WTC11 (cell line): Measurements from ENCODE around the gene ALOX15B. TPM values are rescaled to one million over a fixed set of nuclear protein-coding genes. Genes with fewer than 3 reads are reported as not detected.

ENCODE experiments used
- CBFB ChIP-seq: sonication (generic); formaldehyde crosslinking; IDR thresholded peaks from 2 replicates; pipeline ENCODE4 v1.8.1; 2022; ENCODE audit warnings: mild to moderate bottlenecking, low read depth, missing genetic modification reagents
- ETV6 ChIP-seq: sonication (generic); formaldehyde crosslinking; IDR thresholded peaks from 2 replicates; pipeline ENCODE4 v1.8.1; 2022; ENCODE audit warnings: mild to moderate bottlenecking, missing genetic modification reagents
- GTF2I ChIP-seq: fragments of 250-450 bp; sonication (Bioruptor Pico); conservative IDR thresholded peaks from 2 replicates; pipeline ENCODE4 v1.4.0; 2021; ENCODE audit warnings: mild to moderate bottlenecking
- IRF2 ChIP-seq: sonication (generic); formaldehyde crosslinking; IDR thresholded peaks from 2 replicates; pipeline ENCODE4 v1.8.0; 2022; ENCODE audit warnings: low read depth, missing genetic modification reagents, borderline replicate concordance
- NFE2L1 ChIP-seq: sonication (generic); formaldehyde crosslinking; IDR thresholded peaks from 2 replicates; pipeline ENCODE4 v1.8.1; 2023; ENCODE audit warnings: missing genetic modification reagents
- NR3C1 ChIP-seq: sonication (generic); formaldehyde crosslinking; conservative IDR thresholded peaks from 2 replicates; pipeline ENCODE4 v1.8.1; 2023; ENCODE audit warnings: low read depth, mild to moderate bottlenecking, missing genetic modification reagents
- SMAD4 ChIP-seq: sonication (generic); formaldehyde crosslinking; IDR thresholded peaks from 2 replicates; pipeline ENCODE4 v1.8.0; 2022; ENCODE audit warnings: mild to moderate bottlenecking, missing genetic modification reagents
- SP1 ChIP-seq: sonication (generic); formaldehyde crosslinking; conservative IDR thresholded peaks from 2 replicates; pipeline ENCODE4 v1.8.1; 2022; ENCODE audit warnings: missing genetic modification reagents
- TCF7 ChIP-seq: sonication (generic); formaldehyde crosslinking; IDR thresholded peaks from 2 replicates; pipeline ENCODE4 v1.8.0; 2022; ENCODE audit warnings: mild to moderate bottlenecking, low read depth, missing genetic modification reagents, moderate library complexity
- TEAD4 ChIP-seq: sonication (generic); formaldehyde crosslinking; IDR thresholded peaks from 2 replicates; pipeline ENCODE4 v1.8.0; 2022; ENCODE audit warnings: mild to moderate bottlenecking, missing genetic modification reagents
- TP53 ChIP-seq: sonication (generic); formaldehyde crosslinking; IDR thresholded peaks from 2 replicates; pipeline ENCODE4 v1.8.1; 2023; ENCODE audit warnings: mild to moderate bottlenecking, missing genetic modification reagents
- ZBTB21 ChIP-seq: sonication (generic); formaldehyde crosslinking; IDR thresholded peaks from 2 replicates; pipeline ENCODE4 v1.8.1; 2023; ENCODE audit warnings: mild to moderate bottlenecking, missing genetic modification reagents, borderline replicate concordance
- ZNF138 ChIP-seq: sonication (generic); formaldehyde crosslinking; conservative IDR thresholded peaks from 2 replicates; pipeline ENCODE4 v1.8.1; 2022; ENCODE audit warnings: mild to moderate bottlenecking, moderate library complexity, missing genetic modification reagents
- ZNF416 ChIP-seq: fragments of 250-450 bp; sonication (Bioruptor Pico); IDR thresholded peaks from 2 replicates; pipeline ENCODE4 v1.9.0; 2021; ENCODE audit warnings: mild to moderate bottlenecking, inconsistent platforms
- total RNA-seq: library from RNA; stranded (reverse); gene quantifications from 3 replicates; pipeline ENCODE4 v1.2.3, GENCODE V29; 2021
- TF ChIP-seq, protein P1 (sequence below): sonication (generic); formaldehyde crosslinking; IDR thresholded peaks from 2 replicates; pipeline ENCODE4 v1.8.0; 2022; ENCODE audit warnings: mild to moderate bottlenecking, missing genetic modification reagents
- TF ChIP-seq, protein P2 (sequence below): sonication (generic); formaldehyde crosslinking; IDR thresholded peaks from 2 replicates; pipeline ENCODE4 v1.8.0; 2022; ENCODE audit warnings: mild to moderate bottlenecking, missing genetic modification reagents
- TF ChIP-seq, protein P3 (sequence below): sonication (generic); formaldehyde crosslinking; IDR thresholded peaks from 2 replicates; pipeline ENCODE4 v1.8.1; 2022; ENCODE audit warnings: mild to moderate bottlenecking, moderate library complexity, missing genetic modification reagents
- TF ChIP-seq, protein P4 (sequence below): sonication (generic); formaldehyde crosslinking; IDR thresholded peaks from 2 replicates; pipeline ENCODE4 v1.8.0; 2022; ENCODE audit warnings: mild to moderate bottlenecking, missing genetic modification reagents
- TF ChIP-seq, protein P5 (sequence below): fragments of 250-450 bp; sonication (Bioruptor Pico); IDR thresholded peaks from 2 replicates; pipeline ENCODE4 v1.9.0; 2021; ENCODE audit warnings: mild to moderate bottlenecking, borderline replicate concordance
- TF ChIP-seq, protein P6 (sequence below): sonication (generic); formaldehyde crosslinking; IDR thresholded peaks from 2 replicates; pipeline ENCODE4 v1.8.1; 2022; ENCODE audit warnings: low read depth, mild to moderate bottlenecking, moderate library complexity, missing genetic modification reagents, borderline replicate concordance
- TF ChIP-seq, protein P7 (sequence below): sonication (generic); formaldehyde crosslinking; IDR thresholded peaks from 2 replicates; pipeline ENCODE4 v1.8.1; 2023; ENCODE audit warnings: mild to moderate bottlenecking, missing genetic modification reagents, moderate library complexity
- TF ChIP-seq, protein P8 (sequence below): fragments of 250-450 bp; sonication (Bioruptor Pico); IDR thresholded peaks from 2 replicates; pipeline ENCODE4 v1.9.0; 2021; ENCODE audit warnings: mild to moderate bottlenecking

Gene ALOX15B
- total RNA-seq, 1 experiment from 2014 or later: 0.22 TPM

DNA sequence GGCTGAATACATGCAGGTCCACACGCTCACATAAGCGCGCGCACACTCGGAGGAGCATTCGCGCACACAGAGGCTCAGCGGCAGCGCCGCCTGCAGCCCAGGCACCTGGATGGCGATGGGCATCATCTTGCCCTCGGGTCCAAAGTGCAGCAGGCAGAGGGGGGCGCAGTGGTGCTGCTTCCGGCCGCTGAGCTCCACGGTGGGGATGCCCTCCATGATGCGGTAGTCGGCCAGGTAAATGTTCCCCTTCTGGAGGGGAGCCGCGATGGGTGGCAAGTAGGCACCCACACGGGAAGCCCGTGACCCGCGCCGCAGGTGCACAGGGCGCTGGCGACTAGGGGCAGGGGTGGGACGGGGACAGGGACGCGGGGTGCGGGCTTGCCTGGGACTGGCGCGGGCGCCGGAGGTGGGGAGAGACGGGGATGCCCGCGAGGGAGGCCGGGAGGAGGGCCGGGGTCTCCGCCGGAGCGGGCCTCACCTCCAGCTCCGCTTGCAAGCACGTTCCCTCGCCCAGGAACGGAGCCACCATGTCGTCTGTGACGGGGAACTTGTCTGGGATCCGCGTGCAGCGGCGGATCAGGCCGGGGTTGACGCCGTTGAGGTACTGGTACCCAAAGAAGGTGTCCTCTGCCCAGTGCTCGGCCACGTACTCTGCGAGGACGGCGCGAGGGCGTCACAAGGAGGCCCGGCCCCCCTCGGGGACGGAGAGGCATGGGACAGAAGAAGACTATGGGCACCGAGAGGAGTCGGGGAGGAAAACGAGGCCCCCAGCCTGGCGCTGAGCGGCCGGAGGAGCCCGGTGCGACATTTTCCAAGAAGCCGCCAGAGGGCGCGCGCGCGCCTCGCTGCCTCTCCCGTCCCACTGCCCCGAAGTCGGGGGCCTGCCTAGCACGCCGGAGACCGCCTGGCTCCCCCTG lies 40.7 kb downstream of the ALOX15B start (continued):
- TF ChIP-seq, protein P1, sequence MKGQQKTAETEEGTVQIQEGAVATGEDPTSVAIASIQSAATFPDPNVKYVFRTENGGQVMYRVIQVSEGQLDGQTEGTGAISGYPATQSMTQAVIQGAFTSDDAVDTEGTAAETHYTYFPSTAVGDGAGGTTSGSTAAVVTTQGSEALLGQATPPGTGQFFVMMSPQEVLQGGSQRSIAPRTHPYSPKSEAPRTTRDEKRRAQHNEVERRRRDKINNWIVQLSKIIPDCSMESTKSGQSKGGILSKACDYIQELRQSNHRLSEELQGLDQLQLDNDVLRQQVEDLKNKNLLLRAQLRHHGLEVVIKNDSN: 0 out of 2 replicates have a peak, but pooled peaks have one; percentile 31
- TF ChIP-seq ETV6 (0 out of 2 replicates have a peak, but pooled peaks have one; percentile 62), TEAD4 (CRISPR knock-in tag) (no peak), ZNF416 (CRISPR knock-in tag) (peak; percentile 98), NR3C1 (CRISPR knock-in tag) (no peak), SP1 (CRISPR knock-in tag) (peak; percentile 72), ZBTB21 (CRISPR knock-in tag) (peak; percentile 90), GTF2I (CRISPR knock-in tag) (no peak), TP53 (CRISPR knock-in tag) (0 out of 2 replicates have a peak, but pooled peaks have one; percentile 49), ZNF138 (CRISPR knock-in tag) (0 out of 2 replicates have a peak, but pooled peaks have one; percentile 49), TCF7 (0 out of 2 replicates have a peak, but pooled peaks have one; percentile 74), CBFB (CRISPR knock-in tag) (peak; percentile 52; the same call in 1 of the 2 replicates), IRF2 (CRISPR knock-in tag) (0 out of 2 replicates have a peak, but pooled peaks have one; percentile 25), NFE2L1 (CRISPR knock-in tag) (no peak), SMAD4 (CRISPR knock-in tag) (no peak)
- TF ChIP-seq, protein P2, sequence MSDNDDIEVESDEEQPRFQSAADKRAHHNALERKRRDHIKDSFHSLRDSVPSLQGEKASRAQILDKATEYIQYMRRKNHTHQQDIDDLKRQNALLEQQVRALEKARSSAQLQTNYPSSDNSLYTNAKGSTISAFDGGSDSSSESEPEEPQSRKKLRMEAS (CRISPR knock-in tag): peak; percentile 71
- TF ChIP-seq, protein P3, sequence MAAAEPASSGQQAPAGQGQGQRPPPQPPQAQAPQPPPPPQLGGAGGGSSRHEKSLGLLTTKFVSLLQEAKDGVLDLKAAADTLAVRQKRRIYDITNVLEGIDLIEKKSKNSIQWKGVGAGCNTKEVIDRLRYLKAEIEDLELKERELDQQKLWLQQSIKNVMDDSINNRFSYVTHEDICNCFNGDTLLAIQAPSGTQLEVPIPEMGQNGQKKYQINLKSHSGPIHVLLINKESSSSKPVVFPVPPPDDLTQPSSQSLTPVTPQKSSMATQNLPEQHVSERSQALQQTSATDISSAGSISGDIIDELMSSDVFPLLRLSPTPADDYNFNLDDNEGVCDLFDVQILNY: peak; percentile 21; the same call in 1 of the 2 replicates
- TF ChIP-seq, protein P4, sequence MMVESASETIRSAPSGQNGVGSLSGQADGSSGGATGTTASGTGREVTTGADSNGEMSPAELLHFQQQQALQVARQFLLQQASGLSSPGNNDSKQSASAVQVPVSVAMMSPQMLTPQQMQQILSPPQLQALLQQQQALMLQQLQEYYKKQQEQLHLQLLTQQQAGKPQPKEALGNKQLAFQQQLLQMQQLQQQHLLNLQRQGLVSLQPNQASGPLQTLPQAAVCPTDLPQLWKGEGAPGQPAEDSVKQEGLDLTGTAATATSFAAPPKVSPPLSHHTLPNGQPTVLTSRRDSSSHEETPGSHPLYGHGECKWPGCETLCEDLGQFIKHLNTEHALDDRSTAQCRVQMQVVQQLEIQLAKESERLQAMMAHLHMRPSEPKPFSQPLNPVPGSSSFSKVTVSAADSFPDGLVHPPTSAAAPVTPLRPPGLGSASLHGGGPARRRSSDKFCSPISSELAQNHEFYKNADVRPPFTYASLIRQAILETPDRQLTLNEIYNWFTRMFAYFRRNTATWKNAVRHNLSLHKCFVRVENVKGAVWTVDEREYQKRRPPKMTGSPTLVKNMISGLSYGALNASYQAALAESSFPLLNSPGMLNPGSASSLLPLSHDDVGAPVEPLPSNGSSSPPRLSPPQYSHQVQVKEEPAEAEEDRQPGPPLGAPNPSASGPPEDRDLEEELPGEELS (CRISPR knock-in tag): 0 out of 2 replicates have a peak, but pooled peaks have one; percentile 31
- TF ChIP-seq, protein P5, sequence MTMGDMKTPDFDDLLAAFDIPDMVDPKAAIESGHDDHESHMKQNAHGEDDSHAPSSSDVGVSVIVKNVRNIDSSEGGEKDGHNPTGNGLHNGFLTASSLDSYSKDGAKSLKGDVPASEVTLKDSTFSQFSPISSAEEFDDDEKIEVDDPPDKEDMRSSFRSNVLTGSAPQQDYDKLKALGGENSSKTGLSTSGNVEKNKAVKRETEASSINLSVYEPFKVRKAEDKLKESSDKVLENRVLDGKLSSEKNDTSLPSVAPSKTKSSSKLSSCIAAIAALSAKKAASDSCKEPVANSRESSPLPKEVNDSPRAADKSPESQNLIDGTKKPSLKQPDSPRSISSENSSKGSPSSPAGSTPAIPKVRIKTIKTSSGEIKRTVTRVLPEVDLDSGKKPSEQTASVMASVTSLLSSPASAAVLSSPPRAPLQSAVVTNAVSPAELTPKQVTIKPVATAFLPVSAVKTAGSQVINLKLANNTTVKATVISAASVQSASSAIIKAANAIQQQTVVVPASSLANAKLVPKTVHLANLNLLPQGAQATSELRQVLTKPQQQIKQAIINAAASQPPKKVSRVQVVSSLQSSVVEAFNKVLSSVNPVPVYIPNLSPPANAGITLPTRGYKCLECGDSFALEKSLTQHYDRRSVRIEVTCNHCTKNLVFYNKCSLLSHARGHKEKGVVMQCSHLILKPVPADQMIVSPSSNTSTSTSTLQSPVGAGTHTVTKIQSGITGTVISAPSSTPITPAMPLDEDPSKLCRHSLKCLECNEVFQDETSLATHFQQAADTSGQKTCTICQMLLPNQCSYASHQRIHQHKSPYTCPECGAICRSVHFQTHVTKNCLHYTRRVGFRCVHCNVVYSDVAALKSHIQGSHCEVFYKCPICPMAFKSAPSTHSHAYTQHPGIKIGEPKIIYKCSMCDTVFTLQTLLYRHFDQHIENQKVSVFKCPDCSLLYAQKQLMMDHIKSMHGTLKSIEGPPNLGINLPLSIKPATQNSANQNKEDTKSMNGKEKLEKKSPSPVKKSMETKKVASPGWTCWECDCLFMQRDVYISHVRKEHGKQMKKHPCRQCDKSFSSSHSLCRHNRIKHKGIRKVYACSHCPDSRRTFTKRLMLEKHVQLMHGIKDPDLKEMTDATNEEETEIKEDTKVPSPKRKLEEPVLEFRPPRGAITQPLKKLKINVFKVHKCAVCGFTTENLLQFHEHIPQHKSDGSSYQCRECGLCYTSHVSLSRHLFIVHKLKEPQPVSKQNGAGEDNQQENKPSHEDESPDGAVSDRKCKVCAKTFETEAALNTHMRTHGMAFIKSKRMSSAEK (CRISPR knock-in tag): no peak
- TF ChIP-seq, protein P6, sequence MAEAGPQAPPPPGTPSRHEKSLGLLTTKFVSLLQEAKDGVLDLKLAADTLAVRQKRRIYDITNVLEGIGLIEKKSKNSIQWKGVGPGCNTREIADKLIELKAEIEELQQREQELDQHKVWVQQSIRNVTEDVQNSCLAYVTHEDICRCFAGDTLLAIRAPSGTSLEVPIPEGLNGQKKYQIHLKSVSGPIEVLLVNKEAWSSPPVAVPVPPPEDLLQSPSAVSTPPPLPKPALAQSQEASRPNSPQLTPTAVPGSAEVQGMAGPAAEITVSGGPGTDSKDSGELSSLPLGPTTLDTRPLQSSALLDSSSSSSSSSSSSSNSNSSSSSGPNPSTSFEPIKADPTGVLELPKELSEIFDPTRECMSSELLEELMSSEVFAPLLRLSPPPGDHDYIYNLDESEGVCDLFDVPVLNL (CRISPR knock-in tag): no peak
- TF ChIP-seq, protein P7, sequence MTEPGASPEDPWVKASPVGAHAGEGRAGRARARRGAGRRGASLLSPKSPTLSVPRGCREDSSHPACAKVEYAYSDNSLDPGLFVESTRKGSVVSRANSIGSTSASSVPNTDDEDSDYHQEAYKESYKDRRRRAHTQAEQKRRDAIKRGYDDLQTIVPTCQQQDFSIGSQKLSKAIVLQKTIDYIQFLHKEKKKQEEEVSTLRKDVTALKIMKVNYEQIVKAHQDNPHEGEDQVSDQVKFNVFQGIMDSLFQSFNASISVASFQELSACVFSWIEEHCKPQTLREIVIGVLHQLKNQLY: no peak
- TF ChIP-seq, protein P8, sequence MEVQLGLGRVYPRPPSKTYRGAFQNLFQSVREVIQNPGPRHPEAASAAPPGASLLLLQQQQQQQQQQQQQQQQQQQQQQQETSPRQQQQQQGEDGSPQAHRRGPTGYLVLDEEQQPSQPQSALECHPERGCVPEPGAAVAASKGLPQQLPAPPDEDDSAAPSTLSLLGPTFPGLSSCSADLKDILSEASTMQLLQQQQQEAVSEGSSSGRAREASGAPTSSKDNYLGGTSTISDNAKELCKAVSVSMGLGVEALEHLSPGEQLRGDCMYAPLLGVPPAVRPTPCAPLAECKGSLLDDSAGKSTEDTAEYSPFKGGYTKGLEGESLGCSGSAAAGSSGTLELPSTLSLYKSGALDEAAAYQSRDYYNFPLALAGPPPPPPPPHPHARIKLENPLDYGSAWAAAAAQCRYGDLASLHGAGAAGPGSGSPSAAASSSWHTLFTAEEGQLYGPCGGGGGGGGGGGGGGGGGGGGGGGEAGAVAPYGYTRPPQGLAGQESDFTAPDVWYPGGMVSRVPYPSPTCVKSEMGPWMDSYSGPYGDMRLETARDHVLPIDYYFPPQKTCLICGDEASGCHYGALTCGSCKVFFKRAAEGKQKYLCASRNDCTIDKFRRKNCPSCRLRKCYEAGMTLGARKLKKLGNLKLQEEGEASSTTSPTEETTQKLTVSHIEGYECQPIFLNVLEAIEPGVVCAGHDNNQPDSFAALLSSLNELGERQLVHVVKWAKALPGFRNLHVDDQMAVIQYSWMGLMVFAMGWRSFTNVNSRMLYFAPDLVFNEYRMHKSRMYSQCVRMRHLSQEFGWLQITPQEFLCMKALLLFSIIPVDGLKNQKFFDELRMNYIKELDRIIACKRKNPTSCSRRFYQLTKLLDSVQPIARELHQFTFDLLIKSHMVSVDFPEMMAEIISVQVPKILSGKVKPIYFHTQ: no peak
